A549 (cell line): ENCODE data around the gene SUMF1. TPM values are rescaled to one million over a fixed set of nuclear protein-coding genes. Genes with fewer than 3 reads are reported as not detected.

Source experiments
- ATAC-seq, 2 experiments: fragments of 200-7000 bp in 1 of 2; fragments of >200 bp in 1 of 2; cut with Nextera tagmentation in 1 of 2; cut with Tn5 transposase in 1 of 2; 3 replicates each; pipeline versions ENCODE4 v1.8.0 to v1.9.1; 2018 to 2020; ENCODE audit warnings: mild to moderate bottlenecking in 1 of 2, moderate library complexity in 1 of 2
- CTCF ChIA-PET: fragments of 300-600 bp; sonication (Branson Sonifier 250); formaldehyde crosslinking; extraction: SDS; loops from one replicate; lab custom pipeline; 2021; ENCODE audit warnings: antibody characterized with exemption, inconsistent platforms; lab: Yijun Ruan, JAX
- POLR2A ChIA-PET: fragments of 350-600 bp; formaldehyde crosslinking; extraction: SDS; loops from one replicate; lab custom pipeline; 2021; ENCODE audit warnings: antibody characterized with exemption, inconsistent platforms; lab: Yijun Ruan, JAX
- DNase-seq, 2 experiments: peaks; one replicate each; pipeline versions ENCODE4 v3.0.0 to v3.0.0-alpha.2; 2011 to 2016; ENCODE audit warnings: low read depth in 1 of 2, low spot score in 1 of 2
- FAIRE-seq: peaks from 2 replicates; lab custom pipeline; 2011; peaks lifted over from hg19 to GRCh38; lab: Jason Lieb, UNC
- H3K27ac ChIP-seq, 2 experiments: fragments of >200 bp; sonication (Bioruptor Twin); formaldehyde crosslinking; 3 replicates each; pipeline ENCODE4 v1.5.1; 2016 to 2017
- H3K4me1 ChIP-seq: fragments of >200 bp; sonication (Bioruptor Twin); formaldehyde crosslinking; 3 replicates; pipeline ENCODE4 v1.6.1; 2016
- H3K4me2 ChIP-seq: fragments of >200 bp; sonication (Bioruptor Twin); formaldehyde crosslinking; 3 replicates; pipeline ENCODE4 v1.6.1; 2016
- H3K4me3 ChIP-seq: fragments of >200 bp; sonication (Bioruptor Twin); formaldehyde crosslinking; 3 replicates; pipeline ENCODE4 v1.5.1; 2016
- H3K9me3 ChIP-seq: fragments of >200 bp; sonication (Bioruptor Twin); formaldehyde crosslinking; 3 replicates; pipeline ENCODE4 v1.6.1; 2016
- CBX2 ChIP-seq: fragments of 200-600 bp; sonication (generic); IDR thresholded peaks from 2 replicates; pipeline ENCODE4 v1.6.1; 2016; ENCODE audit warnings: low read depth, mild to moderate bottlenecking, borderline replicate concordance
- CEBPB ChIP-seq, 2 experiments: fragments of >200 bp in 1 of 2; sonication (Bioruptor Twin) in 1 of 2; formaldehyde crosslinking in 1 of 2; IDR thresholded peaks; 2 replicates each; pipeline ENCODE4 v1.6.1; 2012 to 2016
- CTCF ChIP-seq: fragments of >200 bp; sonication (Bioruptor Twin); formaldehyde crosslinking; IDR thresholded peaks from 3 replicates; pipeline ENCODE4 v1.5.1; 2016
- ELK1 ChIP-seq: fragments of 150-350 bp; IDR thresholded peaks from 2 replicates; pipeline ENCODE4 v1.6.1; 2014; ENCODE audit warnings: low read depth, mild to moderate bottlenecking, low read length
- ESRRA ChIP-seq: fragments of 150-350 bp; IDR thresholded peaks from 2 replicates; pipeline ENCODE4 v1.6.1; 2014; ENCODE audit warnings: mild to moderate bottlenecking, low read length, borderline replicate concordance
- GATA3 ChIP-seq: IDR thresholded peaks from 2 replicates; pipeline ENCODE4 v1.6.1; 2012; ENCODE audit warnings: borderline replicate concordance
- HDAC2 ChIP-seq: fragments of 200-600 bp; sonication (generic); IDR thresholded peaks from 2 replicates; pipeline ENCODE4 v1.6.1; 2016
- HES2 ChIP-seq: fragments of >200 bp; sonication (Bioruptor Twin); formaldehyde crosslinking; IDR thresholded peaks from 2 replicates; pipeline ENCODE4 v1.6.1; 2016
- HEYL ChIP-seq: fragments of 250-450 bp; sonication (Bioruptor Pico); IDR thresholded peaks from 2 replicates; pipeline ENCODE4 v1.8.0; 2021; ENCODE audit warnings: mild to moderate bottlenecking, moderate library complexity
- HOXA7 ChIP-seq: fragments of 250-450 bp; sonication (Bioruptor Pico); IDR thresholded peaks from 2 replicates; pipeline ENCODE4 v1.5.0; 2020; ENCODE audit warnings: mild to moderate bottlenecking, moderate library complexity
- HOXB13 ChIP-seq: fragments of 250-450 bp; sonication (Bioruptor Pico); IDR thresholded peaks from 2 replicates; pipeline ENCODE4 v1.5.0; 2020; ENCODE audit warnings: low read depth, mild to moderate bottlenecking, moderate library complexity
- JUNB ChIP-seq: fragments of >200 bp; sonication (Bioruptor Twin); formaldehyde crosslinking; IDR thresholded peaks from 2 replicates; pipeline ENCODE4 v1.6.1; 2016
- KDM1A ChIP-seq: fragments of 200-600 bp; sonication (generic); IDR thresholded peaks from 2 replicates; pipeline ENCODE4 v1.6.1; 2016; ENCODE audit warnings: low read depth, mild to moderate bottlenecking
- MAFK ChIP-seq: fragments of 450-650 bp; IDR thresholded peaks from 2 replicates; pipeline ENCODE4 v1.6.1; 2014; ENCODE audit not compliant: partially characterized antibody
- PHF8 ChIP-seq: fragments of 200-600 bp; sonication (generic); IDR thresholded peaks from 2 replicates; pipeline ENCODE4 v1.6.1; 2016; ENCODE audit warnings: low read depth, mild to moderate bottlenecking, antibody characterized with exemption, moderate library complexity, borderline replicate concordance
- POLR2A ChIP-seq: IDR thresholded peaks from 2 replicates; pipeline ENCODE4 v1.6.1; 2012; ENCODE audit warnings: mild to moderate bottlenecking, low read length
- POLR2AphosphoS2 ChIP-seq: conservative IDR thresholded peaks from 2 replicates; pipeline ENCODE4 v1.6.1; 2012; ENCODE audit warnings: low read length, improper control_type of control experiment, inconsistent platforms
- RARB ChIP-seq: fragments of 250-450 bp; sonication (Bioruptor Pico); IDR thresholded peaks from 2 replicates; pipeline ENCODE4 v1.8.0; 2021; ENCODE audit warnings: mild to moderate bottlenecking, moderate library complexity
- WGBS: methylation state at CpG from one replicate; pipeline ENCODE4 v1.1.6; 2017; ENCODE audit errors: missing lambda C conversion rate; 5-methylcytosine and 5-hydroxymethylcytosine counted together
- polyA plus RNA-seq, 4 experiments: library from polyadenylated mRNA; depleted of rRNA in 3 of 4; stranded (reverse); fragments of >200 nt; fragmentation: RNase III in 1 of 4; extraction: RNeasy Plus Mini Kit Qiagen cat#74134 plus additional on column Dnase treatment in 1 of 4; gene quantifications; 2 replicates in 3 of 4; 3 replicates in 1 of 4; pipeline ENCODE4 v1.2.3, GENCODE V29; 2011 to 2017
- TF ChIP-seq, protein P1 (sequence below): fragments of 450-650 bp; IDR thresholded peaks from 2 replicates; pipeline ENCODE4 v1.6.1; 2014; ENCODE audit warnings: antibody characterized with exemption

The SUMF1 gene
- polyA plus RNA-seq, 2 of the 4 experiments (the other 2 are of a cell fraction): 20.9 to 25.4 TPM

DNA sequence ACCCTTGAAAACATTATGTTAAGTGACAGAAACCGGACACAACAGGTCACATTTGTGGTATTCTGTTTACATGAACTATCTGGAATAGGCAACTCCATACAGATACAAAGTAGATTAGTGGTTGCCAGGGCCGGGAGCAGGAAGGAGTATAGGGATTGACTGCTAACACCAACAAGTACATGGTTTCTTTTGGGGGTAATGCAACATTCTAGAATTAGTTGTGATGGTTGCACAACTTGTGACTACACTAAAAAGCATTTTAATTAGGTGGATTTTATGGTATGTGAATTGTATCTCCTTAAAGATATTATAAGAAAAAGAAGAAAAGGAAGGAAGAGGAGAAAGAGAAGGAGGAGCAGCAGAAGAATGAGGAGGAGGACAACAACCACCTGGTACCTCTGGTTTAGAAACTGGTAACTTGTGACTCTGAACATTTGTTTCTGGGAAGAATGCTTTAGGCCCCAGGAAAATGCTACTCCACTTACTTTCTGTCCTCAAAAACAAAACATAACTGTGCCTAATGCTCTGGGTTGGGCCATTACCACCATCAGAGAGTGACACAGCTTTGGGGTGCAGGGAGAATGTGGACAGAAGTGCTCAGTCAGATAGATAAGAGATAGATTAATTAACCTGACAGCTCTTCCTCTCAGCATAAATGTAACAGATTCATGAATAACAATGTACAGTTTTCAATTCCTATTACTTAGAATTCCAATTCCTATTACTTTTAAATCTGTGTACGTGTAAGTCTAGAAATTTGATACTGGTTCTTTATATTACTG is 143.6 kb downstream of the SUMF1 start (continued):
- no peak for TF ChIP-seq ESRRA
- no peak for TF ChIP-seq HDAC2
- no peak for TF ChIP-seq RARB (CRISPR knock-in tag)

- Histone ChIP-seq H3K4me1 (no peaks in the 10 kb centered on the region), H3K4me3 (no peak overlapping the region)
- CTCF ChIA-PET: no interaction called here
- ATAC-seq (no peak), FAIRE-seq (no peak)
- POLR2A ChIA-PET: no interaction called here
- 94% methylated on average over 1 of the region's 1 CpG for WGBS
- TF ChIP-seq CEBPB (IDR thresholded peaks at IDR 0.05) (0 out of 4 replicates have a peak, but pooled peaks of 1 of the 2 experiments have one; percentile 9), ELK1 (no peak)
- TF ChIP-seq, all 56 proteins: peak for 1
- Histone ChIP-seq H3K9me3 (no peaks in the 10 kb centered on the region), H3K4me2 (no peak overlapping the region), H3K27ac (no peak overlapping the region)
- peak in 1 of 2 experiments; percentile 23 for DNase-seq
Measured at GRCh38 chr3:4322635-4323034, 144.4 kb downstream of the SUMF1 start.

- DNase-seq: no peak
- WGBS: 9% methylated on average over 1 of the region's 1 CpG
- H3K9me3 ChIP-seq: no peaks in the 10 kb centered on the region
- ATAC-seq: no peak
- FAIRE-seq: no peak
- no peak for TF ChIP-seq HOXA7 (CRISPR knock-in tag)
- no peak for TF ChIP-seq POLR2A
- no peak for TF ChIP-seq KDM1A
- no peak for TF ChIP-seq HEYL
- TF ChIP-seq, protein P1, sequence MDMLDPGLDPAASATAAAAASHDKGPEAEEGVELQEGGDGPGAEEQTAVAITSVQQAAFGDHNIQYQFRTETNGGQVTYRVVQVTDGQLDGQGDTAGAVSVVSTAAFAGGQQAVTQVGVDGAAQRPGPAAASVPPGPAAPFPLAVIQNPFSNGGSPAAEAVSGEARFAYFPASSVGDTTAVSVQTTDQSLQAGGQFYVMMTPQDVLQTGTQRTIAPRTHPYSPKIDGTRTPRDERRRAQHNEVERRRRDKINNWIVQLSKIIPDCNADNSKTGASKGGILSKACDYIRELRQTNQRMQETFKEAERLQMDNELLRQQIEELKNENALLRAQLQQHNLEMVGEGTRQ: no peak
- TF ChIP-seq HES2: no peak
- TF ChIP-seq GATA3: no peak
- TF ChIP-seq CTCF: no peak
- no peak for TF ChIP-seq POLR2AphosphoS2
- TF ChIP-seq MAFK: no peak
- TF ChIP-seq CBX2: no peak
- no peak for TF ChIP-seq PHF8
- TF ChIP-seq JUNB: no peak
- TF ChIP-seq HOXB13: no peak
- H3K27ac ChIP-seq: no peak overlapping the region
- no peak overlapping the region for H3K4me2 ChIP-seq
- H3K4me1 ChIP-seq: no peaks in the 10 kb centered on the region
- ChIA-PET POLR2A (no interaction called here), CTCF (interaction anchor here (1.0 to 1.1 kb wide), 2 partner anchors 11 to 29 kb away, joined by 3 read pairs; no protein-coding TSS in a partner anchor)
- H3K4me3 ChIP-seq: no peak overlapping the region
Measured at GRCh38 chr3:4321732-4322131, 145.3 kb downstream of the SUMF1 start.
